Measurements from ENCODE around the gene OOEP.
"Not testable (repeated sequence)": the region's sequence is repeated elsewhere in the genome, so short reads cannot be mapped to it uniquely, and the experiment has no call there.

OOEP gene

GRCh38 chr6:73369563-73369962 lies at the start of gene OOEP:
OOEP (minus strand) TSS chr6:73369897; CDS start chr6:73369792, 105 bp downstream.
- H3K36me3 Mint-ChIP-seq = no peaks in the 10 kb centered on the region
- no peaks in the 10 kb centered on the region for H3K9me3 Mint-ChIP-seq (ENCODE audit: low read depth)
- H3K4me3 Mint-ChIP-seq = no peak within 1 kb of the TSS
- no peaks in the 10 kb centered on the region for H3K4me1 Mint-ChIP-seq (ENCODE audit: low read depth)
- peaks cover 2% of the 10 kb centered on the region for H3K27me3 Mint-ChIP-seq
- H3K27ac Mint-ChIP-seq = no peak within 1 kb of the TSS

GRCh38 chr6:73418081-73418741 lies 48.5 kb upstream of the OOEP start:
- peaks cover 19% of the 10 kb centered on the region for H3K4me1 Mint-ChIP-seq (ENCODE audit: low read depth)
- H3K27me3 Mint-ChIP-seq = no peaks in the 10 kb centered on the region
- H3K9me3 Mint-ChIP-seq (ENCODE audit: low read depth) = no peaks in the 10 kb centered on the region
- no peak overlapping the region for H3K27ac Mint-ChIP-seq
- no peak overlapping the region for H3K4me3 Mint-ChIP-seq
- H3K36me3 Mint-ChIP-seq = peaks cover 12% of the 10 kb centered on the region

GRCh38 chr6:73413102-73413501 lies 43.4 kb upstream of the OOEP start:
- H3K4me3 Mint-ChIP-seq = no peak overlapping the region
- H3K27me3 Mint-ChIP-seq = no peaks in the 10 kb centered on the region
- peaks cover 7% of the 10 kb centered on the region for H3K36me3 Mint-ChIP-seq
- H3K9me3 Mint-ChIP-seq (ENCODE audit: low read depth) = no peaks in the 10 kb centered on the region
- no peaks in the 10 kb centered on the region for H3K4me1 Mint-ChIP-seq (ENCODE audit: low read depth)
- H3K27ac Mint-ChIP-seq = no peak overlapping the region

- H3K27ac Mint-ChIP-seq = no peak overlapping the region
- H3K4me1 Mint-ChIP-seq (ENCODE audit: low read depth) = no peaks in the 10 kb centered on the region
- H3K9me3 Mint-ChIP-seq (ENCODE audit: low read depth) = no peaks in the 10 kb centered on the region
- H3K27me3 Mint-ChIP-seq = no peaks in the 10 kb centered on the region
- no peaks in the 10 kb centered on the region for H3K36me3 Mint-ChIP-seq
- H3K4me3 Mint-ChIP-seq = no peak overlapping the region
Measured at GRCh38 chr6:73409395-73409794, 39.7 kb upstream of the OOEP start.

- Mint-ChIP-seq H3K27ac (no peak overlapping the region), H3K4me3 (no peak overlapping the region)
Measured at GRCh38 chr6:73400656-73401055, 31.0 kb upstream of the OOEP start.

GRCh38 chr6:73395875-73396274 lies 26.2 kb upstream of the OOEP start:
- Mint-ChIP-seq H3K4me1 (ENCODE audit: low read depth) (peaks cover 12% of the 10 kb centered on the region), H3K27ac (no peak overlapping the region), H3K27me3 (no peaks in the 10 kb centered on the region), H3K36me3 (no peaks in the 10 kb centered on the region), H3K9me3 (ENCODE audit: low read depth) (no peaks in the 10 kb centered on the region), H3K4me3 (no peak overlapping the region)

More at GRCh38 chr6:73400656-73401055, 31.0 kb upstream of the OOEP start:
- Mint-ChIP-seq H3K36me3 (peaks cover 2% of the 10 kb centered on the region), H3K9me3 (ENCODE audit: low read depth) (no peaks in the 10 kb centered on the region), H3K27me3 (no peaks in the 10 kb centered on the region), H3K4me1 (ENCODE audit: low read depth) (no peaks in the 10 kb centered on the region)

GRCh38 chr6:73394577-73395354 lies 25.1 kb upstream of the OOEP start, which contains the start of gene DDX43:
DDX43 (plus strand) TSS chr6:73394828; CDS start chr6:73394906, 78 bp downstream.
- Mint-ChIP-seq H3K36me3 (no peaks in the 10 kb centered on the region), H3K27ac (peak within 1 kb of the TSS; percentile 70), H3K4me1 (ENCODE audit: low read depth) (peaks cover 12% of the 10 kb centered on the region), H3K4me3 (peak within 1 kb of the TSS; percentile 73), H3K27me3 (no peaks in the 10 kb centered on the region), H3K9me3 (ENCODE audit: low read depth) (no peaks in the 10 kb centered on the region)

GRCh38 chr6:73393278-73393677 lies 23.6 kb upstream of the OOEP start:
- Mint-ChIP-seq H3K4me3 (no peak overlapping the region), H3K27ac (no peak overlapping the region), H3K9me3 (ENCODE audit: low read depth) (no peaks in the 10 kb centered on the region), H3K4me1 (ENCODE audit: low read depth) (peaks cover 22% of the 10 kb centered on the region), H3K27me3 (no peaks in the 10 kb centered on the region), H3K36me3 (no peaks in the 10 kb centered on the region)

GRCh38 chr6:73392188-73392587 lies 22.5 kb upstream of the OOEP start:
- not testable (repeated sequence) for H3K36me3 Mint-ChIP-seq; H3K27ac Mint-ChIP-seq; H3K9me3 Mint-ChIP-seq (ENCODE audit: low read depth); H3K4me3 Mint-ChIP-seq; H3K27me3 Mint-ChIP-seq
- peaks cover 23% of the 10 kb centered on the region for H3K4me1 Mint-ChIP-seq (ENCODE audit: low read depth)

GRCh38 chr6:73391675-73392074 lies 22.0 kb upstream of the OOEP start:
- Mint-ChIP-seq H3K4me3 (no peak overlapping the region), H3K4me1 (ENCODE audit: low read depth) (peaks cover 23% of the 10 kb centered on the region), H3K9me3 (ENCODE audit: low read depth) (no peaks in the 10 kb centered on the region), H3K27ac (no peak overlapping the region), H3K27me3 (no peaks in the 10 kb centered on the region), H3K36me3 (no peaks in the 10 kb centered on the region)

GRCh38 chr6:73389854-73390253 lies 20.2 kb upstream of the OOEP start:
- Mint-ChIP-seq H3K36me3 (no peaks in the 10 kb centered on the region), H3K27ac (no peak overlapping the region), H3K4me3 (no peak overlapping the region), H3K9me3 (ENCODE audit: low read depth) (no peaks in the 10 kb centered on the region), H3K4me1 (ENCODE audit: low read depth) (peaks cover 20% of the 10 kb centered on the region), H3K27me3 (no peaks in the 10 kb centered on the region)

- Mint-ChIP-seq H3K4me3 (peak overlapping the region; percentile 79), H3K27ac (no peak overlapping the region), H3K36me3 (no peaks in the 10 kb centered on the region), H3K27me3 (no peaks in the 10 kb centered on the region), H3K4me1 (ENCODE audit: low read depth) (peaks cover 20% of the 10 kb centered on the region), H3K9me3 (ENCODE audit: low read depth) (no peaks in the 10 kb centered on the region)
Measured at GRCh38 chr6:73388800-73389512, 19.3 kb upstream of the OOEP start.

- peak overlapping the region; percentile 79 for H3K4me3 Mint-ChIP-seq
- H3K27ac Mint-ChIP-seq = no peak overlapping the region
- H3K9me3 Mint-ChIP-seq (ENCODE audit: low read depth) = no peaks in the 10 kb centered on the region
- H3K36me3 Mint-ChIP-seq = no peaks in the 10 kb centered on the region
- H3K4me1 Mint-ChIP-seq (ENCODE audit: low read depth) = peaks cover 20% of the 10 kb centered on the region
- no peaks in the 10 kb centered on the region for H3K27me3 Mint-ChIP-seq
Measured at GRCh38 chr6:73388433-73388799, 18.7 kb upstream of the OOEP start.

GRCh38 chr6:73382462-73383113 lies 12.9 kb upstream of the OOEP start:
- Mint-ChIP-seq H3K4me1 (ENCODE audit: low read depth) (no peaks in the 10 kb centered on the region), H3K27me3 (no peaks in the 10 kb centered on the region), H3K27ac (no peak overlapping the region), H3K4me3 (no peak overlapping the region), H3K36me3 (no peaks in the 10 kb centered on the region), H3K9me3 (ENCODE audit: low read depth) (no peaks in the 10 kb centered on the region)

- not testable (repeated sequence) for H3K9me3 Mint-ChIP-seq (ENCODE audit: low read depth); H3K4me1 Mint-ChIP-seq (ENCODE audit: low read depth); H3K36me3 Mint-ChIP-seq; H3K27ac Mint-ChIP-seq; H3K4me3 Mint-ChIP-seq; H3K27me3 Mint-ChIP-seq
Measured at GRCh38 chr6:73381531-73381930, 11.8 kb upstream of the OOEP start.

Measured in activated naive CD8-positive, alpha-beta T cell (primary cell).